Motor neuron (in vitro differentiated cells): ENCODE results near the gene GUCA1A. TPM values are rescaled to one million over a fixed set of nuclear protein-coding genes. Genes with fewer than 3 reads are reported as not detected.
A peak's percentile ranks its signal among the peaks of the same experiment; 100 is the strongest.
"Not testable (repeated sequence)": the region's sequence is repeated elsewhere in the genome, so short reads cannot be mapped to it uniquely, and the experiment has no call there.

Experiments used
- ATAC-seq, 8 experiments: fragments of 200-7000 bp; cut with Tn5 transposase; replicated peaks in 6 of 8; 2 replicates each; pipeline ENCODE4 v1.8.0; 2021; ENCODE audit warnings: mild to moderate bottlenecking in 8 of 8, moderate library complexity in 8 of 8
- H3K27ac ChIP-seq, 2 donors: fragments of 250-450 bp; sonication (Bioruptor Pico); 2 replicates each; pipeline ENCODE4 v1.9.0; 2021; ENCODE audit warnings: antibody characterized with exemption in 2 of 2, mild to moderate bottlenecking in 2 of 2, moderate library complexity in 1 of 2
- H3K4me1 ChIP-seq, 2 donors: fragments of 250-450 bp; sonication (Bioruptor Pico); replicated peaks in 1 of 2; 2 replicates each; pipeline ENCODE4 v1.6.1; 2021; ENCODE audit warnings: antibody characterized with exemption in 2 of 2, mild to moderate bottlenecking in 2 of 2, moderate library complexity in 1 of 2
- H3K4me3 ChIP-seq, 5 donors: fragments of 250-450 bp; sonication (Bioruptor Pico); 2 replicates each; pipeline ENCODE4 v1.9.0; 2021; ENCODE audit warnings: antibody characterized with exemption in 5 of 5, mild to moderate bottlenecking in 5 of 5, moderate library complexity in 4 of 5
- WGBS, 10 experiments: fragments of 450-650 bp; shearing (Covaris generic); methylation state at CpG; one replicate each; pipeline ENCODE4 v1.0.0; 2022; 5-methylcytosine and 5-hydroxymethylcytosine counted together
- in situ Hi-C, 9 experiments: fragments of 400-800 bp; cut with MboI; loops; one replicate each; pipeline ENCODE4 v1.15.0; 2021; ENCODE audit warnings: low sequenced_read_pairs in 9 of 9, low pct_unique_long_range_greater_than_20kb in 2 of 9; ENCODE audit not compliant: unreplicated experiment in 9 of 9
- total RNA-seq, 8 experiments: library from RNA; unstranded; fragments of 300-600 nt; gene quantifications; 2 replicates each; pipeline versions ENCODE4 v1.2.3 to v1.2.4, GENCODE V29; 2022

The GUCA1A gene
- total RNA-seq, 8 experiments from 2014 or later, result 0.25 to 4.2 (median 1.5) TPM; not detected in 1

DNA sequence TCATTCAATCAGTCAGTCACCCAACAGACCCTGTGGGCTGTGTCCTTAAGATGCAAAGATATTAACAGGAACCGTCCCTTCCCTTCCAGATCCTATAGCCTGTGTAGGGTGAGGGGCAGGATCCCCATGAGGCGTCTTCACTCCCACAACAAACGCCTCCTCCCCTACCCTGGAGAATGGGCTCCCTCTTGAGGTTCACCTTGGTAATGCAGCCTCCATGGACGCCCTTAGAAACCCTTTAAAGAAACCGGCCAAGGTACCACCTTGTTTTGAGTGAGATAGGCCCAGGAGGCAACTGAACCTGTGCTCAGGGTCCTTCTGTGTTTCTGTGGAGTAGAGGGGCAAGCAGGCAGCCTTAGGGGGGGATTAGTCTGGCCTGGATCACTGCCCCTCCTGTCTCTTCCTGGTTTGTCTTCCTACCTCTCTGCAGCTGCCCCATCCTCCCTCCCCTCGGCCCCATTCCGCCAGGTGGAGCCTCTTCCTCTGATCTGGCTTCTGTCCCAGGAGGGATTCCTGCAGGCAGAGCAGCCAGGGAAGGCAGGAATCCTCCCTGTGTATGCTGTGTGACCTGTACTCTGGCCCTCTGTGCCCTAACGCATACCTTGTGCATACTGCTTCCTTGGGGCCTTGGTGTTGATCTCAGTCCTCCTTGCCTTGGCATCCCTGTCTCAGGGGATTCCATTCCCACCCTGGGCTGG is 6.6 kb upstream of the GUCA1A start:
- Histone ChIP-seq H3K4me1 (no peaks in the 10 kb centered on the region), H3K27ac (no peak overlapping the region), H3K4me3 (no peak overlapping the region)
- 0 to 46% (median 6%) methylated on average over 1 to 5 of the region's 8 CpGs; no CpG with 5 or more reads in 2 of the 10 experiments for WGBS, 10 experiments
- peak; percentile 66 to 93 (median 86) for ATAC-seq
- in situ Hi-C loops, result loop anchor here in 3 of 9 experiments (10.0 to 25.0 kb wide), 2 partner anchors 92 to 104 kb away; partner anchors contain the start of gene TAF8 (in 1 of the 3)

DNA sequence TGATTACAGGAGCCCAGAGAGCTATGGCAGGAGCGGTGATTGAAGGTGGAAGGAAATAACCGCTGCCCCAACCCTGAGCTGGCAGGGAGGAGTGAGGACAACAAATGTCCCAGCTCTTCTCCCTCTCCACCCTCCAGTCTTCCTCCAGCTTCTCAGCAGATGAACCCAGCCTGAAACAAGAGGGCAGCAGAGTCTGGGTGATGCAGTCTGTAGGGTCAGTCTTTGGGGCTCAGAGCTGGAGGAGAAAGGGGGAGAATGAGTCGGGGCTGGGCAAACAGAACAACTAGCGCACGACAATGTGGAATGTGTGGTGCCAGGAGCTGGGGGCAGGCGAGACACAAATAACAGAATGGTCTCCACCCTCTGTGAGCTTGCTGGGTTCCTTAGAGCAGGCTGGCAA is 4.5 kb upstream of the GUCA1A start:
- Histone ChIP-seq H3K27ac (no peak overlapping the region), H3K4me3 (no peak overlapping the region), H3K4me1 (no peaks in the 10 kb centered on the region)
- ATAC-seq, result no peak
- 20 to 100% (median 84%) methylated on average over 1 to 6 of the region's 6 CpGs; no CpG with 5 or more reads in 4 of the 10 experiments for WGBS, 10 experiments
- in situ Hi-C loops, result loop anchor here in 3 of 9 experiments (10.0 to 25.0 kb wide), 2 partner anchors 94 to 106 kb away; partner anchors contain the start of gene TAF8 (in 1 of the 3)

DNA sequence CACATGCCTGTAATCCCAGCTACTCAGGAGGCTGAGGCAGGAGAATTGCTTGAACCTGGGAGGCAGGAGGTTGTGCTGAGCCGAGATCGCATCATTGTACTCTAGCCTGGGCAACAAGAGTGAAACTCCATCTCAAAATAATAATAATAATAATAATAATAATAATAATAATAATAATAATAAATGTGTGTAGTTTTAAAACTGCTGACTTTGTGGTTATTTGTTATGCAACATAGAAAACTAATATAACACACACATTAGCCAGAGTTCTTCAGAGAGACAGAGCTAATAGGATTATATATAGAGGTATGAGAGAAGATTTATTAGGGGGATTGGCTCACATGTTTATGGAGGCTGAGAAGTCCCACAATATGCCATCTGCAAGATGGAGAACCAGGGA is 3.4 kb upstream of the GUCA1A start:
- not testable (repeated sequence) for ATAC-seq, H3K4me1 ChIP-seq, H3K4me3 ChIP-seq, H3K27ac ChIP-seq
- in situ Hi-C loops, result loop anchor here in 3 of 9 experiments (10.0 to 25.0 kb wide), 2 partner anchors 95 to 107 kb away; partner anchors contain the start of gene TAF8 (in 1 of the 3)
- WGBS, 10 experiments, result 40 to 86% (median 50%) methylated on average over 2 of the region's 2 CpGs; no CpG with 5 or more reads in 4 of the 10 experiments

DNA sequence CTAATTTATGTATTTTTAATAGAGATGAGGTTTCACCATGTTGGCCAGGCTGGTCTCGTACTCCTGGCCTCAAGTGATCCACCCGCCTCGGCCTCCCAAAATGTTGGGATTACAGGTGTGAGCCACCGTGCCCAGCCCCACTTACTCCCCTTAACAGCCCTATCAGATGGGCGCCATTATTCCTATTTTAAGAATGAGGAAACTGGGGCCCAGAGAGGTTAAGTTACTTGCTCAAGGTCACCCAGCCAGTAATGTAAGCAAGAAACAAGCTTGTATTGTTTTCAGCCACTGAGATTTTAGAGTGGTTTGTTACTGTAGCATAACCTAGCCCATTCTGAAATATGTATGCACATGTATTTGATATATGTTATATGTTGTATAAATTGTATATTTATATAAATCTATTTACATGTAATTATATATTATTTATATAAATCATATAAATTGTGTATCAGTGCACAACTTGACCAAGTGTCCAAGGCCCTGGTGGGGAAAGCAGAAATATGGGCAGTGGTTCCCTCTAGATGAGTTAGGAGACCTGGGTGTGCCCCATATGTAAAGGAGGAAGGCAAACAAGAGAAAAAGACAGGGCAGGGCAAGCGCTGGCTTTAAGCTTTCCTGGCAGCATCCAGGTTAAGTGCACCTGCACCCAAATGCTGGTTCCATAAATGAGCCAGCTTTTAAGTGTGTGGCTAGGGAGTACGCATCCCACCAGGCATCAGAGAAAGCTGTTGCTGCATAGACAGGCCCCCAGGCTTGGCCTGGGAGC is 1.2 kb upstream of the GUCA1A start:
- Histone ChIP-seq H3K4me1 (no peaks in the 10 kb centered on the region), H3K4me3 (no peak overlapping the region), H3K27ac (no peak overlapping the region)
- ATAC-seq, result peak in 3 of 8 experiments; percentile 24 to 76 (median 56)
- in situ Hi-C loops, result loop anchor here in 1 of 9 experiments (25.0 kb wide), 1 partner anchor 110 kb away; the partner anchor contains the start of gene TAF8
- 33 to 100% (median 83%) methylated on average over 1 to 7 of the region's 7 CpGs; no CpG with 5 or more reads in 1 of the 10 experiments for WGBS, 10 experiments

DNA sequence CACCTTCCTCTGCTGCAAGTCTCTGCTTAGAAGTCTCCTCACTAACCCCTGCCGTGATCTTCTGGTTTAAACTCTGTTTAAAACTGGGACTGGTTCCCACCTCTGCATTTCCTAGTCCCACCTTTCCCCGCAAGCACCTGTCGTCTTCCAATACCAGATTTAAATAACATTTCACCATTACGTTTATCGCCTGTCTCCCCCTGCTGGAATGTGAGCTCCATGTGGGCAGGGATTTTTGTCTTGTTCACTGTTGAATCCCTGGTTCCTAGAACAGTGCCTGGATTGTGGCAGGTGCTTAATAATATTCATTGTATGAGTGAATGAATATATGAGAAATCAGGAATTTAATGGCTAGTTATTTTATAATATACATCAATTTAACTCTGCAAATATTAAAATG is 2.7 kb downstream of the GUCA1A start:
- peaks cover 0 to 4% of the 10 kb centered on the region in 2 donors for H3K4me1 ChIP-seq
- no peak overlapping the region for H3K27ac ChIP-seq
- WGBS, 10 experiments, result 9 to 92% (median 63%) methylated on average over 2 to 5 of the region's 5 CpGs; no CpG with 5 or more reads in 3 of the 10 experiments
- in situ Hi-C loops, result no loop called here
- H3K4me3 ChIP-seq, result no peak overlapping the region
- no peak for ATAC-seq

DNA sequence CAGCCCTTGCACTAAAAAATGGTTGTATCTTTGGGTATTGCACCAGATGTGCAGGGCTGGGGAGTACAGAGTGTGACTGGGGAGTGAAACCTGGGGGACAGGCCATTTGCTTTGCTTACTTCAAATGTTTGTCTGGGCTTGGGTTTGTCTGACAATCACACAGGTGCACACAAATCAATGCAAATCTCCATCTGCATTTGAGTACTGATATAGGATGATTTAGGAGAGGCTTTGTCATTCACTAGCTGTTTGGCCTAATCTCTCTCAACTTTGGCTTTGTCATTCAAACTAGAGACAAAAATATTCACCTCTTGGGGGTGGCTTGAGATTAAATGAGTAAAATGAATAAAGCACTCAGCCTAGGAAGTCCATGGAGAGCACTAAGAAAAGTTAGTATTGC is 3.8 kb downstream of the GUCA1A start:
- no peak for ATAC-seq
- in situ Hi-C loops, result no loop called here
- Histone ChIP-seq H3K27ac (no peak overlapping the region), H3K4me1 (peaks cover 0 to 4% of the 10 kb centered on the region in 2 donors), H3K4me3 (no peak overlapping the region)

DNA sequence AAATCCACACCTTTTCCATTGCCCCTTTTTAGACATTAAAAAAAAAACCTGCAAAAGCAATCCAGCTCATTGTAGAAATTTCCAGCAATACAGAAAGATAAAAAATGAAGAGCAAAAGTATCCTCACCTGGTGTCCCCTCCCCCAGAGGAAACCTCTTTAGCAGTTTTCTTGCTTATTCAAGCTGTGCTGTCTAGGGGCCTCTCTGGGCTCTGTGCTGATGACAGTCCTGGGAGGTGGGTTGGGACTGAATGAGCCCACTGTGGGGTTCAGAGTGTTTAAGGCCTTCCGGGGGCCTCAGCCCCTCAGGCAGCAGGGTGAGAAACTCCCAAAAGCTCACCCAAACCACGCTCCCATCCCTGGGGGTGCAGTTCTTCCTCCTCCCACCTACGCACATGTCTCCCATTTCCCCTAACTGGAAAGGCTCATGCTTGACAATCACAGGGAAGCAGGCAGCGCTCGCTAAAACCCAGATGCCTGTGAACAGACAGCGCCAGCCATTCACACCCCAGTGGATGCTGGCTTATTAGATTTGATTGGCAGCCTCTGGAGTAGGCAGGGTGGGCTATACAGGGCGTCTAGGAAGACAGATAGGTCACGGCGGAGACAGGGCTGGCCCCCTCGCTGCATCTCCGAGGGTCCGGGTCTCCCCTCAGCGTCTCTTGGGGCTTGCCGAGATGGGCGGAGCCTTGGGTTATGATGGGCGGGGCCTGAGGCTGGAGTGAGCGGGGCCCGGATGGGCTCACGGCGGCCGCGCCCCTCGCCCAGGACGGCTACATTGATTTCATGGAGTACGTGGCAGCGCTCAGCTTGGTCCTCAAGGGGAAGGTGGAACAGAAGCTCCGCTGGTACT is 4.6 kb downstream of the GUCA1A start:
- 10 to 28% (median 20%) methylated on average over 2 to 5 of the region's 27 CpGs; no CpG with 5 or more reads in 7 of the 10 experiments for WGBS, 10 experiments
- ATAC-seq, result peak in 7 of 8 experiments; percentile 18 to 94 (median 92)
- peak overlapping the region; percentile 9 to 35 (median 27) for H3K4me3 ChIP-seq
- peaks cover 0 to 4% of the 10 kb centered on the region in 2 donors for H3K4me1 ChIP-seq
- H3K27ac ChIP-seq, result peak overlapping the region in 1 of 2 donors; percentile 49
- in situ Hi-C loops, result no loop called here

DNA sequence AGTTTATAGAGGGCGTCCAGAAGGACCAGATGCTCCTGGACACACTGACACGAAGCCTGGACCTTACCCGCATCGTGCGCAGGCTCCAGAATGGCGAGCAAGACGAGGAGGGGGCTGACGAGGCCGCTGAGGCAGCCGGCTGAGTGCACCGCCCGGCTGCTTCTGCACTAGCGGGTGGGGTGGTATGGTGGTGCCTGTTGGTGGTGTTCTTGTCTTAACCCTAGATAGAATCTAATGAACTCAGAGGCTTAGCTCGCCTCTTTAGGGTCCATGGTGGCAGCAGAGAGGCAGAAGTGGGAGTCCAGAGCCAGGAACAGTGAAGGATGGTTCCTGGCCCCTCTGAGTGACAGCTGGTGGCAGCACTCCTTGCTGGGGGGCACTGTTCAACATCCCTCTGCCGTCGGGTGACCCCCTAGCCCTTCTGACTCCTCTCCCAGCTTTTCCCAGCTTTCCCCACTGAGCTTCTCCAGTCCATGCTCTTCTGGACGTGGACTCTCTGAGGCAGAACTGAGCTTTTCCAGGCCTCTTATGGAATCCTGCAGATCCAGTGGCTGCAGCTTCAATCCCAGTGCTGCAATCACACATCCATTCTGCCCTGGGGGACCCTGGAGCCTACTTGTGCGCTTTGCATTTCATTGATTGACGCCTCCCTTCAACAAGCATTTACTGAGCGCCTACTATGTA is 6.2 kb downstream of the GUCA1A start:
- WGBS, 10 experiments, result 75 to 100% (median 93%) methylated on average over 1 to 6 of the region's 20 CpGs; no CpG with 5 or more reads in 1 of the 10 experiments
- in situ Hi-C loops, result no loop called here
- no peak overlapping the region for H3K27ac ChIP-seq
- no peak overlapping the region for H3K4me3 ChIP-seq
- peak in 1 of 8 experiments; percentile 49 for ATAC-seq
- peaks cover 0 to 4% of the 10 kb centered on the region in 2 donors for H3K4me1 ChIP-seq

DNA sequence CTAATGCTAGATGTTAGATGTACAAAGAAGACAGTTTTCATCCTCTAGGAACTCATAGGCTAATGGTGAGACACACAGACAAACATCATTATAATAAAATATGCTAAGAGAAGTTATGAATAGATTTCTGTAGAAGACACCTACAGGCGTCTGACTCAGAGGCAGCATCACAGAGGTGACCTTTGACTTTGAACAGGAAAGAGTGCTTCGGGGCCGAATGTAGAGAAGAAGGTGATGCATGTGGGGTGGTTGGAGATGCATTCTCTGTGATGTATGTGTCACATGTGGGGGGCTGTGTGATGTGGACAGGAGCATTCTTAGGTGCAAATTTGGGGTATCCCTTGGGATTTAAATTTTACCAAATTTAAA is 6.8 kb downstream of the GUCA1A start:
- H3K4me3 ChIP-seq, result no peak overlapping the region
- WGBS, 10 experiments, result 15 to 100% (median 40%) methylated on average over 1 to 2 of the region's 3 CpGs; no CpG with 5 or more reads in 4 of the 10 experiments
- in situ Hi-C loops, result no loop called here
- H3K4me1 ChIP-seq, result peaks cover 0 to 4% of the 10 kb centered on the region in 2 donors
- peak in 3 of 8 experiments; percentile 41 to 85 (median 83) for ATAC-seq
- no peak overlapping the region for H3K27ac ChIP-seq

DNA sequence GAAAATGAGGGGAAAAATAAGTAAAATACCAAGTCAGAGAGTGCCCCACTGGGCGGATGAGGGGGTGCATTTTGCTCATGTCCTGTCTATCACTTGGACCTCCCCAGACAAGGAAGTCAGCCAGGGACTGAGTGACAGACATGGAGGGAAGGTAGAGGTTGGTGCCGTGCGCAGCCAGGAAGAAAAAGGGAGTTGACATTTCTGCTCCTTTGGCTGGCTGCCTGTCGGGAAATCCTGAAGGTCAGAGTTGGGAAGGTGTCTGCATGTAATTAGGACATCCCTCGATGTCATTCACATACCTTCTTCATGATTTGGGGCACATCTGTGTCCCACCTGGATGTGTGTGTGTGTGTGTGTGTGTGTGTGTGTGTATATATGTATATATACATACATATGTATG is 8.9 kb downstream of the GUCA1A start:
- in situ Hi-C loops, result no loop called here
- H3K4me3 ChIP-seq, result no peak overlapping the region
- no peak overlapping the region for H3K27ac ChIP-seq
- H3K4me1 ChIP-seq, result peaks cover 0 to 4% of the 10 kb centered on the region in 2 donors
- no peak for ATAC-seq
- WGBS, 10 experiments, result 50 to 100% (median 81%) methylated on average over 1 to 5 of the region's 5 CpGs; no CpG with 5 or more reads in 5 of the 10 experiments

DNA sequence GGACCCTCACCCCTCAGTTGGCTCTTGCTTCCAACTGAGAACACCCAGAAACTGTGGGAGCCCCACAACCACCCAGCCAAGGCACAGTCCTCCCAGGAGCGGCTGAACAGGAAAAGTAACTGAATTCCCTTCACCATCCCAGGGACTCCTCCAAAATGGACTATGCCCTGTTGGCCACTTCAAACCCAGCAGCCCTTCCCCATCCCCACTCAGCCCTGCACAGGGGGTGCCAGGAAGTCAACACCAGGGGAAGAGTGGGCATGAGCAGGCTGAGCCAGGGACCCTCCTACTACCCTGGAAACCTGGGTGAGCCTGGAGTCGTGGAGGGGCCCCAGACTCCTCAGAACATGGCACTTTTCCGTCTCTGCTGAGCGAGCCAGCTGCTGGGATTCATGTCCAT is 11.3 kb downstream of the GUCA1A start:
- ATAC-seq, result no peak
- 80 to 95% (median 80%) methylated on average over 1 to 3 of the region's 4 CpGs; no CpG with 5 or more reads in 7 of the 10 experiments for WGBS, 10 experiments
- no peak overlapping the region for H3K27ac ChIP-seq
- no peaks in the 10 kb centered on the region for H3K4me1 ChIP-seq
- no peak overlapping the region for H3K4me3 ChIP-seq
- in situ Hi-C loops, result no loop called here

DNA sequence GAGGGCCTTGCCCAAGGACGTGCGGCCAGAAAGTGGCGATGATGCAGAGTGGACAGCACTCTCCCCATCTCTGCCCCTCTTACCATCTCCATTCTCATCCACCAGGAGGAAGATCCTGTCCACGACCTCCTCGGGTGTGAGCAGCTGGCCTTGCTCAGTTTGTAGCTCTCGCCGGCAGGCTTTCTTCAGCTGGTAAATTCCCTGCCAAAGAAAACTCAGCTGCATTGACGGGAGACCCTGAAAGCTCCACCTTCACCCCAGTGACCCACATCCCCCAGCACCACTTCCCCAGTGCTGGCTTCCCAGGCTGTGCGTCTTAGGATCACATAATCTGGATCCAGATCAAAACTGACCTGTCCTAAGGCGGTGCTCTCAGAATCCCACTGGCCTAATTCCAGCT is 12.4 kb downstream of the GUCA1A start:
- in situ Hi-C loops, result no loop called here
- H3K4me1 ChIP-seq, result no peaks in the 10 kb centered on the region
- H3K27ac ChIP-seq, result no peak overlapping the region
- peak in 1 of 8 experiments; percentile 33 for ATAC-seq
- WGBS, 10 experiments, result 40 to 83% (median 69%) methylated on average over 1 to 6 of the region's 10 CpGs; no CpG with 5 or more reads in 2 of the 10 experiments
- H3K4me3 ChIP-seq, result no peak overlapping the region
